Measurements from ENCODE around the gene TUBB1. TPM values are rescaled to one million over a fixed set of nuclear protein-coding genes. Genes with fewer than 3 reads are reported as not detected.
A peak's percentile ranks its signal among the peaks of the same experiment; 100 is the strongest.

Gene TUBB1
- total RNA-seq, 1 donor from 2014 or later, result not detected

- Histone ChIP-seq H3K4me3 (no peak overlapping the region), H3K79me2 (ENCODE audit: low read depth) (no peaks in the 10 kb centered on the region), H2AFZ (replicated peaks) (no peak overlapping the region), H3K9me3 (ENCODE audit: low read depth) (no peaks in the 10 kb centered on the region), H3K9ac (no peak overlapping the region), H3K4me1 (peaks cover 7% of the 10 kb centered on the region), H3K27ac (no peak overlapping the region), H3K27me3 (peaks cover under 1% of the 10 kb centered on the region), H3K4me2 (no peak overlapping the region), H4K20me1 (ENCODE audit: low read depth) (no peaks in the 10 kb centered on the region), H3F3A (ENCODE audit: low read depth) (no peaks in the 10 kb centered on the region), H3K36me3 (no peaks in the 10 kb centered on the region)
- Mint-ChIP-seq H3K27me3 (ENCODE audit: insufficient read depth, low read depth) (peaks cover 4% of the 10 kb centered on the region), H3K4me3 (no peak overlapping the region), H3K27ac (peak overlapping the region; percentile 3), H3K4me1 (peaks cover 24% of the 10 kb centered on the region), H3K36me3 (no peaks in the 10 kb centered on the region), H3K9me3 (no peaks in the 10 kb centered on the region)
- no peak for DNase-seq (ENCODE audit: low spot score)
- TF ChIP-seq EZH2 (IDR thresholded peaks at IDR 0.05), result no peak
- no peak for TF ChIP-seq EZH2phosphoT487 (IDR thresholded peaks at IDR 0.05)
- no peak for TF ChIP-seq CTCF (IDR thresholded peaks at IDR 0.05)
Observed at GRCh38 chr20:59013031-59013951, 5.9 kb upstream of the TUBB1 start.

GRCh38 chr20:59013959-59014608 is 5.1 kb upstream of the TUBB1 start:
- no peaks in the 10 kb centered on the region for H3K36me3 ChIP-seq
- H3K4me1 Mint-ChIP-seq, result peaks cover 24% of the 10 kb centered on the region
- H3K4me3 Mint-ChIP-seq, result no peak overlapping the region
- no peak overlapping the region for H2AFZ ChIP-seq (replicated peaks)
- H3K27ac ChIP-seq, result no peak overlapping the region
- H3K27me3 Mint-ChIP-seq (ENCODE audit: insufficient read depth, low read depth), result peaks cover 4% of the 10 kb centered on the region
- no peaks in the 10 kb centered on the region for H3K9me3 Mint-ChIP-seq
- H3K9me3 ChIP-seq (ENCODE audit: low read depth), result no peaks in the 10 kb centered on the region
- H3K79me2 ChIP-seq (ENCODE audit: low read depth), result no peaks in the 10 kb centered on the region
- H3F3A ChIP-seq (ENCODE audit: low read depth), result no peaks in the 10 kb centered on the region
- no peak overlapping the region for H3K9ac ChIP-seq
- no peak overlapping the region for H3K4me3 ChIP-seq
- peaks cover 3% of the 10 kb centered on the region for H3K36me3 Mint-ChIP-seq
- DNase-seq (ENCODE audit: low spot score), result no peak
- H3K27me3 ChIP-seq, result no peaks in the 10 kb centered on the region
- no peaks in the 10 kb centered on the region for H4K20me1 ChIP-seq (ENCODE audit: low read depth)
- no peak overlapping the region for H3K27ac Mint-ChIP-seq
- H3K4me2 ChIP-seq, result no peak overlapping the region
- TF ChIP-seq EZH2phosphoT487 (IDR thresholded peaks at IDR 0.05) (no peak), EZH2 (IDR thresholded peaks at IDR 0.05) (no peak), CTCF (IDR thresholded peaks at IDR 0.05) (no peak)
- H3K4me1 ChIP-seq, result peaks cover 7% of the 10 kb centered on the region

GRCh38 chr20:59014680-59015389 is 4.4 kb upstream of the TUBB1 start:
- no peaks in the 10 kb centered on the region for H3K9me3 Mint-ChIP-seq
- Histone ChIP-seq H3K9ac (no peak overlapping the region), H3K4me2 (no peak overlapping the region), H2AFZ (replicated peaks) (no peak overlapping the region), H3K27me3 (no peaks in the 10 kb centered on the region), H3K79me2 (ENCODE audit: low read depth) (no peaks in the 10 kb centered on the region), H3F3A (ENCODE audit: low read depth) (no peaks in the 10 kb centered on the region), H3K4me3 (no peak overlapping the region), H3K4me1 (peaks cover 7% of the 10 kb centered on the region), H4K20me1 (ENCODE audit: low read depth) (no peaks in the 10 kb centered on the region), H3K9me3 (ENCODE audit: low read depth) (no peaks in the 10 kb centered on the region), H3K27ac (no peak overlapping the region), H3K36me3 (no peaks in the 10 kb centered on the region)
- peaks cover 4% of the 10 kb centered on the region for H3K27me3 Mint-ChIP-seq (ENCODE audit: insufficient read depth, low read depth)
- no peak for DNase-seq (ENCODE audit: low spot score)
- peaks cover 23% of the 10 kb centered on the region for H3K4me1 Mint-ChIP-seq
- no peak overlapping the region for H3K4me3 Mint-ChIP-seq
- peaks cover 3% of the 10 kb centered on the region for H3K36me3 Mint-ChIP-seq
- TF ChIP-seq CTCF (IDR thresholded peaks at IDR 0.05) (no peak), EZH2 (IDR thresholded peaks at IDR 0.05) (no peak), EZH2phosphoT487 (IDR thresholded peaks at IDR 0.05) (no peak)
- no peak overlapping the region for H3K27ac Mint-ChIP-seq
